ENCODE data around the gene ENOX2. TPM values are rescaled to one million over a fixed set of nuclear protein-coding genes. Genes with fewer than 3 reads are reported as not detected.

ENOX2 gene
- polyA plus RNA-seq, 2 donors: 2.2 to 5.1 TPM

DNA sequence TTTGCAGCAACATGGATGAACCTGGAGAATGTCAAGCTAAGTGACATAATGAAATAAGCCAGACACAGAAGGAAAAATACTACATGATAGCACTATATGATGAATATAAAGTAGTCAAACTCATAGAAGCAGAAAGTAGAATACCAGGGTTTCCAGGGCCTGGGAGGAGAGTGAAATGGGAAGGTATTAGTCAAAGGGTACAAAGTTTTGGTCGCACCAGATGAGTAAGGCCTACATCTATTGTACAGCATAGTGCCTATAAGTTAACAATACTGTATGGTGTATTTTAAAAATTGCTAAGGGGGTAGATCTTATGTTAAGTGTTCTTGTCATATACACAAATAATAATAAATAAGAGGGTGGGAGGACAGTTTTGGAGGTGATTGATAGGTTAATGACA, 41.5 kb downstream of the ENOX2 start:
- Histone ChIP-seq H3K27ac (ENCODE audit: low read depth in 2 of 2, low read length in 1 of 2) (no peak overlapping the region), H3K4me3 (ENCODE audit: low read depth in 1 of 2, low read length in 2 of 2) (no peak overlapping the region), H3K36me3 (ENCODE audit: control insufficient read depth in 2 of 2, insufficient read depth in 2 of 2, low read length in 1 of 2) (no peaks in the 10 kb centered on the region), H3K27me3 (ENCODE audit: control insufficient read depth in 1 of 2, insufficient read depth in 2 of 2, low read length in 2 of 2) (no peaks in the 10 kb centered on the region), H3K4me1 (ENCODE audit: control insufficient read depth in 2 of 2, insufficient read depth in 2 of 2, low read length in 1 of 2) (no peaks in the 10 kb centered on the region), H3K9me3 (ENCODE audit: control insufficient read depth in 2 of 2, insufficient read depth in 1 of 2, low read depth in 1 of 2, low read length in 1 of 2) (peaks cover 0 to 2% of the 10 kb centered on the region in 2 donors)
- 77 to 94% methylated on average over 1 of the region's 1 CpG for WGBS, 2 donors

DNA sequence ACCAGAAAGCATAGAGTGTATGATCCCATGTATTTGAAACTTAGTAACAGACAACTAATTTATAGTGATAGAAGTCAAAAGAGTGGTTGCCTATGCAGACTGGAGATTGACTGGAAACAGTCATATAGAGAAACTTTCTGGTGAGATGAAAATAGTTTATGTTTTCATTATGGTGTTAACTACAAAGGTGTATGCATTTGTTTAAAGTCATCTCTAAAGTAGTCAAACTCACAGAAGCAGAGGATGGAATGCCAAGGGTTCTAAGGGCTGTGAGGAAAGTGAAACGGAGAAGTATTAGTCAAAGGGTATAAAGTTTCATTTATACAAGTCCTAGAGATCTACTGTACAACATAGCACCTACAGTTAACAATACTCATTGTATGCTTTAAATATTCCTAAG, 45.8 kb downstream of the ENOX2 start:
- no peaks in the 10 kb centered on the region for H3K27me3 ChIP-seq (ENCODE audit: control insufficient read depth in 1 of 2, insufficient read depth in 2 of 2, low read length in 2 of 2)
- H3K27ac ChIP-seq (ENCODE audit: low read depth in 2 of 2, low read length in 1 of 2): no peak overlapping the region
- H3K4me3 ChIP-seq (ENCODE audit: low read depth in 1 of 2, low read length in 2 of 2): no peak overlapping the region
- H3K36me3 ChIP-seq (ENCODE audit: control insufficient read depth in 2 of 2, insufficient read depth in 2 of 2, low read length in 1 of 2): no peaks in the 10 kb centered on the region
- 59 to 88% methylated on average over 1 of the region's 1 CpG for WGBS, 2 donors
- no peaks in the 10 kb centered on the region for H3K4me1 ChIP-seq (ENCODE audit: control insufficient read depth in 2 of 2, insufficient read depth in 2 of 2, low read length in 1 of 2)
- H3K9me3 ChIP-seq (ENCODE audit: control insufficient read depth in 2 of 2, insufficient read depth in 1 of 2, low read depth in 1 of 2, low read length in 1 of 2): no peaks in the 10 kb centered on the region

DNA sequence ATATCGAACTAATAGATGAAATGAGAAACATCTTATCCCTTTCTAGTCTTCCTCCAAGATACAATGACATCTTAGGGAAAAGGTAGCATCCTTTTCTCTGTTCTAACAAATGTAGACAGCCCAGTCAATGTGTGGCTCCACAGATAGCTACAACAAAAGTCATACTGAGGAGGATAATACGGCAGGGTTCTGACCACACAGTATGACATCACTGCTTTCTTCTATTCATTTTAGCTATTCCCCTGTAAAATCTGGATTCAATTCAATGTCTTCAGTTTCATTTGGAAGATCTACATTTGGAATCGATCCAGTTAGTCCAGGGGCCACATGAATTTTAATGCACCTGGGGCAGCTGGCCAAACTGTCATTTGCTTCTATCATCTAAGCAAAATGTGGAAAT, 51.4 kb downstream of the ENOX2 start:
- Histone ChIP-seq H3K27me3 (ENCODE audit: control insufficient read depth in 1 of 2, insufficient read depth in 2 of 2, low read length in 2 of 2) (no peaks in the 10 kb centered on the region), H3K4me3 (ENCODE audit: low read depth in 1 of 2, low read length in 2 of 2) (no peak overlapping the region), H3K9me3 (ENCODE audit: control insufficient read depth in 2 of 2, insufficient read depth in 1 of 2, low read depth in 1 of 2, low read length in 1 of 2) (no peaks in the 10 kb centered on the region), H3K27ac (ENCODE audit: low read depth in 2 of 2, low read length in 1 of 2) (no peak overlapping the region), H3K4me1 (ENCODE audit: control insufficient read depth in 2 of 2, insufficient read depth in 2 of 2, low read length in 1 of 2) (no peaks in the 10 kb centered on the region), H3K36me3 (ENCODE audit: control insufficient read depth in 2 of 2, insufficient read depth in 2 of 2, low read length in 1 of 2) (no peaks in the 10 kb centered on the region)
- WGBS, 2 donors: 79 to 82% methylated on average over 3 of the region's 3 CpGs

DNA sequence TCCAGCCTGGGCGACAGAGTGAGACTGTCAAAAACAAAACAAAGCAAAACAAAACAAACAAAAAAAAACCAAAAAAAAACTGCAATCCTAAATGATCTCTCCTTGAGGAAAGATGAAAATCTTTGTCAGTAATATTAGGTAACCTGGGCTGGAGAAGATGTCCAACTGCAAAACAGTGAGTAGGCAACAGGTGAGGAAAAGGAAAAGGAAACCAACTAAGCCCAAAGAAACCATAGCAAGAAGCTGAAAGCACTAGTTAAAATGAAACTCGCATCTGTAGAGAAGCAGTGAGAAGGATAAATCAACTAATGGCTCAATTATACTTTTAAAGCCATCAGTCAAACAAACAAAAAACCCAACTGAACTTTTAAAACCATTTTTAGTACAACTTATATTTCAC, 54.2 kb downstream of the ENOX2 start:
- H3K27ac ChIP-seq (ENCODE audit: low read depth in 2 of 2, low read length in 1 of 2): no peak overlapping the region
- 64 to 84% methylated on average over 2 of the region's 2 CpGs for WGBS, 2 donors
- no peaks in the 10 kb centered on the region for H3K9me3 ChIP-seq (ENCODE audit: control insufficient read depth in 2 of 2, insufficient read depth in 1 of 2, low read depth in 1 of 2, low read length in 1 of 2)
- no peaks in the 10 kb centered on the region for H3K36me3 ChIP-seq (ENCODE audit: control insufficient read depth in 2 of 2, insufficient read depth in 2 of 2, low read length in 1 of 2)
- no peak overlapping the region for H3K4me3 ChIP-seq (ENCODE audit: low read depth in 1 of 2, low read length in 2 of 2)
- no peaks in the 10 kb centered on the region for H3K27me3 ChIP-seq (ENCODE audit: control insufficient read depth in 1 of 2, insufficient read depth in 2 of 2, low read length in 2 of 2)
- no peaks in the 10 kb centered on the region for H3K4me1 ChIP-seq (ENCODE audit: control insufficient read depth in 2 of 2, insufficient read depth in 2 of 2, low read length in 1 of 2)

DNA sequence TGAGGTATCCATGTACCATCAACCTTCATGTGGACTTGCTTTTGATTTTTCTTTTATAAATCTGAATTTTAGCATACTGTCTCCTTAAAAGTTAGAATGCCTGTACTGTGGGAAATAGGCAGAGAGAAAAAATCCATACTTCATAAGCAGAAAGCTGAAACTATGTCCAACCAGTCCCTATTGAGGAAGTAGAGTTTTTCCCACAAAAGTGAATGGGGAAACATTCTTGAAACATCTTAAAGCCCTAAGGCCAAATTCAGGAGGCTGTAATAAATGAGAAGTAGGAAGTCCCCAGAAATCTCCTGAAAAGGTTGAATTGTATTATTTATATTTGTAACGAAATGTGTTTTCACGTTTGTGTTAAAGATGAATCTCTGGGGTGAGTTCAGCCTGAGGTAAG, 56.3 kb downstream of the ENOX2 start:
- no peaks in the 10 kb centered on the region for H3K36me3 ChIP-seq (ENCODE audit: control insufficient read depth in 2 of 2, insufficient read depth in 2 of 2, low read length in 1 of 2)
- WGBS, 2 donors: 79 to 84% methylated on average over 2 of the region's 2 CpGs
- no peak overlapping the region for H3K27ac ChIP-seq (ENCODE audit: low read depth in 2 of 2, low read length in 1 of 2)
- H3K9me3 ChIP-seq (ENCODE audit: control insufficient read depth in 2 of 2, insufficient read depth in 1 of 2, low read depth in 1 of 2, low read length in 1 of 2): no peaks in the 10 kb centered on the region
- no peaks in the 10 kb centered on the region for H3K4me1 ChIP-seq (ENCODE audit: control insufficient read depth in 2 of 2, insufficient read depth in 2 of 2, low read length in 1 of 2)
- peaks cover 0 to 2% of the 10 kb centered on the region in 2 donors for H3K27me3 ChIP-seq (ENCODE audit: control insufficient read depth in 1 of 2, insufficient read depth in 2 of 2, low read length in 2 of 2)
- no peak overlapping the region for H3K4me3 ChIP-seq (ENCODE audit: low read depth in 1 of 2, low read length in 2 of 2)

DNA sequence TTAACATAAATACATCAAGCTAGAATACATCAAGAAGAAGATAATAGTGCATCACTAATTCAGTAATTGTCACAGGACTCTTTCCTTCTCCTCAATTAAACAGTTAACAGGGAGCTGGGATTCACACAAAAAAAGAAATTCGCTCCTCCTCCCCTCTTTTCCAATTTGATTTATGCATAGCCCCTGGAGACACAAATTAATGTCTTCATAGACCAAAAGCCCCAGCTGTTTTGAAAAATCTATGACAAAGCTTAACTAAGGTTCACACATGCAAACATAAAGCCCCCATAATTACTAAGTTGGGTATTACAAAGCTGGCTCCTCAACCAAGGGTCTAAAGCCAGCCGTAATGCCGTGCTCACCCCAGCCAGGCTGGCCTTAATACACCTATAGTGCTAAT, 61.2 kb downstream of the ENOX2 start:
- 81 to 92% methylated on average over 3 of the region's 3 CpGs for WGBS, 2 donors
- Histone ChIP-seq H3K9me3 (ENCODE audit: control insufficient read depth in 2 of 2, insufficient read depth in 1 of 2, low read depth in 1 of 2, low read length in 1 of 2) (no peaks in the 10 kb centered on the region), H3K4me1 (ENCODE audit: control insufficient read depth in 2 of 2, insufficient read depth in 2 of 2, low read length in 1 of 2) (no peaks in the 10 kb centered on the region), H3K27me3 (ENCODE audit: control insufficient read depth in 1 of 2, insufficient read depth in 2 of 2, low read length in 2 of 2) (peaks cover 0 to 2% of the 10 kb centered on the region in 2 donors), H3K36me3 (ENCODE audit: control insufficient read depth in 2 of 2, insufficient read depth in 2 of 2, low read length in 1 of 2) (no peaks in the 10 kb centered on the region), H3K27ac (ENCODE audit: low read depth in 2 of 2, low read length in 1 of 2) (no peak overlapping the region), H3K4me3 (ENCODE audit: low read depth in 1 of 2, low read length in 2 of 2) (no peak overlapping the region)

DNA sequence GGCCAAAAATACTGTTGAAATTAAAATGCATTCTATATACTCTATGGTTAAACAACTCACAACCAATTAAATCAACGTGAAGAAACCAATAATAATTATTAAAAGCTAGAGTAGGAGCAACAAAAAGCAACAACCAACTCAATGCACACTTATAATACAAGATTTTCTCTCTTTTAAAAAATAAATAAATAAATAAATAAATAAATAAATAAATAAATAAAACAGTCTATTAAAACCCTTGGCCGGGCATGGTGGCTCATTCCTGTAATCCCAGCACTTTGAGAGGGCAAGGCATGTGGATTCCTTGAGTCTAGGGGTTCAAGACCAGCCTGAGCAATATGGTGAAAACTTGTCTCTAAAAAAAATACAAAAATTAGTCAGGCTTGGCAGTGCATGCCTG, 62.7 kb downstream of the ENOX2 start:
- no peaks in the 10 kb centered on the region for H3K36me3 ChIP-seq (ENCODE audit: control insufficient read depth in 2 of 2, insufficient read depth in 2 of 2, low read length in 1 of 2)

DNA sequence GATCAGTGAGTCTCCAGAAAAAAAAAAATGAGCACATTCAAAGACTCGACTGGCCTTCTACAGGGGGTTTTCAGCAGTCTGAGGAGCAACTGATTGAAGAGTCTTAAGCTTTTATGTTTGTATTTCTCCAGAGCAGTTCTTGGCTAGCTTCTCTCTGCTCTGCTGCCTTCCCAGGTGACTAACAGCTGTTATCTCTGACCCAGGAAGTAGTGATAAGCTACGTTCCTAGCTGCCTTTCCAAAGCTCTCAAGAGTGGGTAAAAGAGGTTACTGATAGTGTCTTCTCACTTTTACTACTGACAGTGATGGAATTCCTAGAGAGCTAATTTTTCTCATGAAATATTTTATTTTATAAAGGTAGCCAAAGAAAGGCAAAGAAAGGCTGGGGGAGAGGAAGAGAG, 66.6 kb downstream of the ENOX2 start:
- Histone ChIP-seq H3K27ac (ENCODE audit: low read depth in 2 of 2, low read length in 1 of 2) (no peak overlapping the region), H3K4me1 (ENCODE audit: control insufficient read depth in 2 of 2, insufficient read depth in 2 of 2, low read length in 1 of 2) (no peaks in the 10 kb centered on the region), H3K9me3 (ENCODE audit: control insufficient read depth in 2 of 2, insufficient read depth in 1 of 2, low read depth in 1 of 2, low read length in 1 of 2) (no peaks in the 10 kb centered on the region), H3K4me3 (ENCODE audit: low read depth in 1 of 2, low read length in 2 of 2) (no peak overlapping the region), H3K36me3 (ENCODE audit: control insufficient read depth in 2 of 2, insufficient read depth in 2 of 2, low read length in 1 of 2) (no peaks in the 10 kb centered on the region), H3K27me3 (ENCODE audit: control insufficient read depth in 1 of 2, insufficient read depth in 2 of 2, low read length in 2 of 2) (peaks cover 0 to 2% of the 10 kb centered on the region in 2 donors)
- WGBS, 2 donors: 24 to 69% methylated on average over 2 of the region's 2 CpGs

More for the DNA sequence above, 62.7 kb downstream of the ENOX2 start:
- H3K9me3 ChIP-seq (ENCODE audit: control insufficient read depth in 2 of 2, insufficient read depth in 1 of 2, low read depth in 1 of 2, low read length in 1 of 2): no peaks in the 10 kb centered on the region
- no peak overlapping the region for H3K4me3 ChIP-seq (ENCODE audit: low read depth in 1 of 2, low read length in 2 of 2)
- 61 to 92% methylated on average over 2 of the region's 2 CpGs for WGBS, 2 donors
- peaks cover 0 to 2% of the 10 kb centered on the region in 2 donors for H3K27me3 ChIP-seq (ENCODE audit: control insufficient read depth in 1 of 2, insufficient read depth in 2 of 2, low read length in 2 of 2)
- no peaks in the 10 kb centered on the region for H3K4me1 ChIP-seq (ENCODE audit: control insufficient read depth in 2 of 2, insufficient read depth in 2 of 2, low read length in 1 of 2)
- H3K27ac ChIP-seq (ENCODE audit: low read depth in 2 of 2, low read length in 1 of 2): no peak overlapping the region

DNA sequence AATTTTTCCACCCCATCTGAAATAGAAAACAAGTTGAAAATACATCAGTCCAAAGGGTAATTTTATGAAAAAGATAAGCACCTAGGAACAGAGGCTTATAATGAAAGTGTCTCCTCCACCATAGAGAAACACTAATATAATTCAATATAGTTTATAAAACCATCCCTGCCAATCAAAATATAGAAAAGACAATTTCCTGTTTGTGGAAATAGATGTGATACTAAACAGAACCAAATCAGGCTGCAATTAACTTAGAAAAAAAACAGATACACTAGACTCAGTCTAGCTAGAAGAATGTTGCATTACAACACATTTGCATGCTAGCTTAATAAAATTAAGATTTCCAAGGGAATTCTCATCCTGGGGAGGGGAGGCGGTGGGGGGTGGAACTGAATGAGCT, 68.2 kb downstream of the ENOX2 start:
- Histone ChIP-seq H3K4me3 (ENCODE audit: low read depth in 1 of 2, low read length in 2 of 2) (no peak overlapping the region), H3K9me3 (ENCODE audit: control insufficient read depth in 2 of 2, insufficient read depth in 1 of 2, low read depth in 1 of 2, low read length in 1 of 2) (no peaks in the 10 kb centered on the region), H3K27ac (ENCODE audit: low read depth in 2 of 2, low read length in 1 of 2) (no peak overlapping the region), H3K27me3 (ENCODE audit: control insufficient read depth in 1 of 2, insufficient read depth in 2 of 2, low read length in 2 of 2) (peaks cover 0 to 2% of the 10 kb centered on the region in 2 donors), H3K4me1 (ENCODE audit: control insufficient read depth in 2 of 2, insufficient read depth in 2 of 2, low read length in 1 of 2) (no peaks in the 10 kb centered on the region), H3K36me3 (ENCODE audit: control insufficient read depth in 2 of 2, insufficient read depth in 2 of 2, low read length in 1 of 2) (no peaks in the 10 kb centered on the region)
- 79 to 95% methylated on average over 1 of the region's 1 CpG for WGBS, 2 donors

DNA sequence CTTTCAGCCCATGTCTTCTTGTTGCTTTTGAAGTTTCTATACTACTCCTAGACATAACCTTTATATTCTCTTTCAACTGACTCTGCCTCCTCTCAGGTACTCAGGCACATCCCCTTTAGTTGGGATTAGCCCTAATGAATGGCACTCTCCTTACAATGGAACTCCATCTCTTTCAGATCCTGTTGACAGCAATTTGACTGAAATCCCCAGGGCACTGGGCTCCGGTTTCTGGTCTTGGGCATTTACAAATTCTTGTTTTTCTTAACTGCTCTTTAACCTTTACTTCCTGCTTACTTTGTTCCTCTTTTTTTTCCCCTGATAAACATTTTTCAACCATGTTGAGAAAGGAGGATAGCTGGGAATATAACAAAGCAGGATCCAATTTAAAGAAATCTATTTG, 68.9 kb downstream of the ENOX2 start:
- Histone ChIP-seq H3K4me1 (ENCODE audit: control insufficient read depth in 2 of 2, insufficient read depth in 2 of 2, low read length in 1 of 2) (no peaks in the 10 kb centered on the region), H3K9me3 (ENCODE audit: control insufficient read depth in 2 of 2, insufficient read depth in 1 of 2, low read depth in 1 of 2, low read length in 1 of 2) (no peaks in the 10 kb centered on the region), H3K36me3 (ENCODE audit: control insufficient read depth in 2 of 2, insufficient read depth in 2 of 2, low read length in 1 of 2) (no peaks in the 10 kb centered on the region), H3K4me3 (ENCODE audit: low read depth in 1 of 2, low read length in 2 of 2) (no peak overlapping the region), H3K27me3 (ENCODE audit: control insufficient read depth in 1 of 2, insufficient read depth in 2 of 2, low read length in 2 of 2) (peaks cover 0 to 2% of the 10 kb centered on the region in 2 donors), H3K27ac (ENCODE audit: low read depth in 2 of 2, low read length in 1 of 2) (no peak overlapping the region)
- WGBS, 2 donors: 48 to 66% methylated on average over 1 of the region's 1 CpG

Measured in esophagus (tissue), 2 donors.